IMR-90 (cell line): Measurements from ENCODE around the gene CDX2. TPM values are rescaled to one million over a fixed set of nuclear protein-coding genes. Genes with fewer than 3 reads are reported as not detected.

ENCODE experiments used
- ATAC-seq: fragments of 200-7000 bp; cut with Tn5 transposase; 2 replicates; pipeline ENCODE4 v1.9.1; 2020; ENCODE audit warnings: low read depth, mild to moderate bottlenecking, moderate library complexity
- BruUV-seq: library from RNA; stranded (reverse); fragments of 400-500 nt; replicated peaks from 2 replicates; lab custom pipeline; 2021; lab: Mats Ljungman, UMichigan
- CTCF ChIA-PET: fragments of 300-600 bp; formaldehyde crosslinking; extraction: SDS; loops from one replicate; lab custom pipeline; 2021; ENCODE audit warnings: antibody characterized with exemption; lab: Yijun Ruan, JAX
- POLR2A ChIA-PET: fragments of 300-600 bp; sonication (Branson Sonifier 250); formaldehyde crosslinking; loops from one replicate; lab custom pipeline; 2022; ENCODE audit warnings: antibody characterized with exemption; ENCODE audit not compliant: unreplicated experiment; lab: Charles Lee
- DNase-seq: peaks from one replicate; pipeline ENCODE4 v3.0.0; 2013
- H2AFZ ChIP-seq: replicated peaks from 2 replicates; pipeline ENCODE3; 2013; ENCODE audit warnings: low read length, mild to moderate bottlenecking; ENCODE audit not compliant: poor library complexity
- H2AK5ac ChIP-seq: 2 replicates; pipeline ENCODE4 v1.6.1; 2013; ENCODE audit warnings: low read depth, low read length, inconsistent platforms
- H2AK9ac ChIP-seq: replicated peaks from 2 replicates; pipeline ENCODE3; 2013; ENCODE audit warnings: mild to moderate bottlenecking, low read depth, low read length, moderate library complexity; ENCODE audit not compliant: poor library complexity
- H2BK120ac ChIP-seq: 2 replicates; pipeline ENCODE4 v1.6.1; 2013; ENCODE audit warnings: low read depth, low read length, inconsistent platforms
- H2BK15ac ChIP-seq: 3 replicates; pipeline ENCODE4 v1.6.1; 2013; ENCODE audit warnings: low read depth, low read length, inconsistent platforms
- H2BK20ac ChIP-seq: 2 replicates; pipeline ENCODE4 v1.6.1; 2013; ENCODE audit warnings: low read depth, mild to moderate bottlenecking, inconsistent platforms, low read length, moderate library complexity
- H2BK5ac ChIP-seq: 2 replicates; pipeline ENCODE4 v1.6.1; 2013; ENCODE audit warnings: mild to moderate bottlenecking, low read depth, low read length, inconsistent platforms; ENCODE audit not compliant: poor library complexity, severe bottlenecking
- H3K14ac ChIP-seq: replicated peaks from 2 replicates; pipeline ENCODE4 v1.6.1; 2013; ENCODE audit warnings: low read depth, low read length, inconsistent platforms
- H3K18ac ChIP-seq: 2 replicates; pipeline ENCODE4 v1.6.1; 2013; ENCODE audit warnings: low read depth, low read length, control low read depth
- H3K23ac ChIP-seq: 2 replicates; pipeline ENCODE4 v1.6.1; 2013; ENCODE audit warnings: low read depth, low read length, inconsistent platforms
- H3K27ac ChIP-seq: 2 replicates; pipeline ENCODE4 v1.5.1; 2013; ENCODE audit warnings: mild to moderate bottlenecking, control low read depth, low read length; ENCODE audit not compliant: insufficient read depth
- H3K27me3 ChIP-seq: 2 replicates; pipeline ENCODE4 v1.6.1; 2013; ENCODE audit warnings: low read length; ENCODE audit not compliant: control insufficient read depth, insufficient read depth
- H3K36me3 ChIP-seq: 2 replicates; pipeline ENCODE4 v1.6.1; 2013; ENCODE audit warnings: low read length, mixed read lengths; ENCODE audit not compliant: control insufficient read depth, insufficient read depth
- H3K4ac ChIP-seq: 2 replicates; pipeline ENCODE4 v1.6.1; 2013; ENCODE audit warnings: low read depth, low read length, inconsistent platforms
- H3K4me1 ChIP-seq: 2 replicates; pipeline ENCODE4 v1.6.1; 2013; ENCODE audit warnings: low read length, mixed read lengths; ENCODE audit not compliant: control insufficient read depth, insufficient read depth
- H3K4me2 ChIP-seq: 2 replicates; pipeline ENCODE4 v1.6.1; 2013; ENCODE audit warnings: low read depth, mild to moderate bottlenecking, control low read depth, low read length, moderate library complexity
- H3K4me3 ChIP-seq: 2 replicates; pipeline ENCODE4 v1.5.1; 2013; ENCODE audit warnings: low read depth, mild to moderate bottlenecking, control low read depth, low read length, moderate library complexity; ENCODE audit not compliant: insufficient read depth
- H3K56ac ChIP-seq: 2 replicates; pipeline ENCODE4 v1.6.1; 2013; ENCODE audit warnings: low read length, inconsistent platforms; ENCODE audit not compliant: insufficient read depth; ENCODE audit errors: extremely low read depth
- H3K79me1 ChIP-seq, 2 experiments: 2 replicates each; pipeline ENCODE4 v1.6.1; 2013; ENCODE audit warnings: low read length in 2 of 2, inconsistent platforms in 1 of 2, low read depth in 1 of 2
- H3K9ac ChIP-seq: 2 replicates; pipeline ENCODE4 v1.6.1; 2013; ENCODE audit warnings: low read depth, low read length, control low read depth
- H3K9me1 ChIP-seq: 2 replicates; pipeline ENCODE4 v1.6.1; 2013; ENCODE audit warnings: low read length, inconsistent platforms; ENCODE audit not compliant: insufficient read depth
- H3K9me3 ChIP-seq: 2 replicates; pipeline ENCODE4 v1.6.1; 2013; ENCODE audit warnings: low read length; ENCODE audit not compliant: control insufficient read depth, insufficient read depth
- H4K20me1 ChIP-seq: 2 replicates; pipeline ENCODE4 v1.6.1; 2013; ENCODE audit warnings: low read length, inconsistent platforms; ENCODE audit not compliant: insufficient read depth
- H4K5ac ChIP-seq: 2 replicates; pipeline ENCODE4 v1.6.1; 2013; ENCODE audit warnings: mild to moderate bottlenecking, low read depth, low read length, control low read depth
- H4K8ac ChIP-seq, 2 experiments: 2 replicates each; pipeline ENCODE4 v1.6.1; 2013; ENCODE audit warnings: low read depth in 2 of 2, low read length in 2 of 2, control low read depth in 1 of 2, inconsistent platforms in 1 of 2
- H4K91ac ChIP-seq: 2 replicates; pipeline ENCODE4 v1.6.1; 2013; ENCODE audit warnings: low read depth, low read length, inconsistent platforms; ENCODE audit not compliant: insufficient read depth
- CEBPB ChIP-seq: IDR thresholded peaks from 2 replicates; pipeline ENCODE4 v1.6.1; 2012; ENCODE audit warnings: low read depth, low read length, improper control_type of control experiment
- CHD1 ChIP-seq: IDR thresholded peaks from 2 replicates; pipeline ENCODE4 v1.6.1; 2012; ENCODE audit warnings: low read depth, low read length, improper control_type of control experiment
- MAFK ChIP-seq: IDR thresholded peaks from 2 replicates; pipeline ENCODE4 v1.6.1; 2012; ENCODE audit warnings: low read depth, low read length, improper control_type of control experiment
- NFE2L2 ChIP-seq: fragments of 150-350 bp; IDR thresholded peaks from 2 replicates; pipeline ENCODE4 v1.6.1; 2016; ENCODE audit warnings: low read depth, mild to moderate bottlenecking, low read length
- RAD21 ChIP-seq: IDR thresholded peaks from 2 replicates; pipeline ENCODE4 v1.6.1; 2012; ENCODE audit warnings: low read length, improper control_type of control experiment
- RCOR1 ChIP-seq: IDR thresholded peaks from 2 replicates; pipeline ENCODE4 v1.6.1; 2012; ENCODE audit warnings: mild to moderate bottlenecking, low read length, improper control_type of control experiment; ENCODE audit not compliant: insufficient replicate concordance
- WGBS, 2 experiments: methylation state at CpG; one replicate each; pipeline versions ENCODE4 v1.1.5 to v1.1.7; 2013; ENCODE audit warnings: missing lambda C conversion rate in 2 of 2; ENCODE audit not compliant: insufficient read length in 1 of 2; ENCODE audit errors: extremely low coverage in 2 of 2; 5-methylcytosine and 5-hydroxymethylcytosine counted together
- dilution Hi-C: fragments of 300-500 bp; cut with HindIII; formaldehyde crosslinking; loops from one replicate; pipeline ENCODE4 v1.14.3; 2018; ENCODE audit warnings: low sequenced_read_pairs; ENCODE audit not compliant: unreplicated experiment
- in situ Hi-C: fragments of 300-500 bp; cut with MboI; formaldehyde crosslinking; loops from 3 replicates; pipeline ENCODE4 v1.14.3; 2019; ENCODE audit warnings: low sequenced_read_pairs, inconsistent platforms, mixed read lengths
- intact Hi-C: fragments of 100-400 bp; cut with micrococcal nuclease; formaldehyde crosslinking; loops from 2 replicates; pipeline ENCODE4 v1.10.0; 2022
- polyA plus RNA-seq, 3 experiments: library from polyadenylated mRNA; depleted of rRNA; stranded (reverse); fragments of >200 nt; gene quantifications; 2 replicates each; pipeline ENCODE4 v1.2.3, GENCODE V29; 2012; ENCODE audit warnings: low replicate concordance in 1 of 3
- total RNA-seq: library from RNA; depleted of rRNA; stranded (reverse); fragments of >200 nt; gene quantifications from 2 replicates; pipeline ENCODE4 v1.2.3, GENCODE V29; 2012

CDX2 gene
- total and polyA plus RNA-seq, 2 of the 4 experiments (the other 2 are of a cell fraction) = not detected

DNA sequence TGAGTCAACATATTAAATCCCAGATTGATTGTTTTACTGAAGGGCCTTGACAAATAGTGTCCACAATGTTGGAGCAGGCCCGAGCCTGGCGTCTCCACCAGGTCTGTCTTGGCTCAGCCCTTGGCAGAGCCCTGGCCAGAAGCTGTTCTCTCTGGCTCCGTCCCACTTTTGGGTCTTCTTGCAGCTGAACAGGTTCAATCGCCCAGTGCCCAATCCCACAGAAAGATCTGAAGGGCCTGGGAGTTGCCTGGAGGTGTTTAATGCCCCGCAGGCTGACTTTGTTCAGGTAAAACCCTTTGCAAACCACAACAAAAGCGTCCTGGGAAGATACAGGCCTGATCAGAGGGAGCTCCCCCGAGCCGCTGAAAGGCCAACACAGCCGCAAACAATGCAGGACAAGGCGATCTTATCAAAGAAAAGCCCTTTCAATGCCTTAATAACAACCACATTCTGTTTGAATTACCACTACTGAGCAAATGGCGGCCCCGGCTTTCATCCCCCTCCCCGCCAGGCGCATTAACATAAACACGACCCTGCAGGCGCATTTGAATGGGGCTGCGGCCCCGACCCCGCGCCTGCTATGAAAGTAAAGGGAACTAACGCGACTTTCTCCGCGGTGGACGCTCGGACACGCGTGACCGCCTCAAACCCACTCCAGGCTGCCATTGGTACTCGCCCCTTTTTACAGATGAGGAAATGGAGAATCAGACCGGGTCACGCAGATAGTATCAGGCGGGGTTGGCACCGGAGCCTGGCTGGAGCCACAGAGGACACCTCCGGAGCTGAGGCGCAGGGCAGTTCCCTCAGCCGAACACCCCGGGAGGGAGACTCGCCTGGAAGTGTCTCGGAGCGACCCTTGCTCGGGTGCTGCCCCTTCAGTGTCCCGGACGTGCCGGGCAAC, 3.1 kb downstream of the CDX2 start:
- no peak overlapping the region for H3K27ac ChIP-seq
- H2BK20ac ChIP-seq = no peak overlapping the region
- no TSS peak for BruUV-seq
- H4K5ac ChIP-seq = no peak overlapping the region
- H3K9me3 ChIP-seq = no peaks in the 10 kb centered on the region; the same call in 1 of the 2 replicates
- ChIA-PET CTCF (no interaction called here), POLR2A (no interaction called here)
- H3K18ac ChIP-seq = no peak overlapping the region
- H3K27me3 ChIP-seq = peaks cover 96% of the 10 kb centered on the region
- H4K91ac ChIP-seq = no peak overlapping the region
- H3K23ac ChIP-seq = no peak overlapping the region
- no peak overlapping the region for H2AK5ac ChIP-seq
- H3K79me1 ChIP-seq = no peaks in the 10 kb centered on the region
- 6% methylated on average over 6 of the region's 45 CpGs; no CpG with 5 or more reads in 1 of the 2 experiments for WGBS, 2 experiments
- in situ Hi-C loops = no loop called here
- DNase-seq (no peak), ATAC-seq (no peak)
- H3K9ac ChIP-seq = no peak overlapping the region
- H3K4me1 ChIP-seq = no peaks in the 10 kb centered on the region
- no peak overlapping the region for H3K14ac ChIP-seq
- H3K9me1 ChIP-seq = no peaks in the 10 kb centered on the region
- no peaks in the 10 kb centered on the region for H3K36me3 ChIP-seq
- H3K56ac ChIP-seq = no peak overlapping the region
- H4K20me1 ChIP-seq = peaks cover 4% of the 10 kb centered on the region; the same call in 1 of the 2 replicates
- intact Hi-C loops = no loop called here
- no peak overlapping the region for H2BK15ac ChIP-seq
- dilution Hi-C loops = no loop called here
- H4K8ac ChIP-seq = no peak overlapping the region
- no peak overlapping the region for H2BK5ac ChIP-seq
- TF ChIP-seq CHD1 = no peak
- TF ChIP-seq RCOR1 = no peak
- TF ChIP-seq RAD21 = no peak
- TF ChIP-seq NFE2L2 = no peak
- TF ChIP-seq MAFK = no peak
- TF ChIP-seq CEBPB = no peak
- H3K4ac ChIP-seq = no peak overlapping the region
- no peak overlapping the region for H2AFZ ChIP-seq
- H3K4me2 ChIP-seq = no peak overlapping the region
- no peak overlapping the region for H2BK120ac ChIP-seq
- no peak overlapping the region for H2AK9ac ChIP-seq
- H3K4me3 ChIP-seq = no peak overlapping the region
